Endothelial cell (in vitro differentiated cells): ENCODE data around the gene JAKMIP2. TPM values are rescaled to one million over a fixed set of nuclear protein-coding genes. Genes with fewer than 3 reads are reported as not detected.

Source experiments
- DNase-seq: peaks from one replicate; pipeline ENCODE4 v3.0.0; 2021; ENCODE audit warnings: low spot score
- H3K27ac Mint-ChIP-seq: one replicate; pipeline ENCODE4 v1.8.0; 2021; ENCODE audit warnings: mixed read lengths, inconsistent platforms; ENCODE audit not compliant: unreplicated experiment
- H3K27me3 Mint-ChIP-seq: one replicate; pipeline ENCODE4 v1.8.0; 2021; ENCODE audit warnings: mild to moderate bottlenecking, moderate library complexity, mixed read lengths, inconsistent platforms; ENCODE audit not compliant: unreplicated experiment
- H3K36me3 Mint-ChIP-seq: one replicate; pipeline ENCODE4 v1.8.0; 2021; ENCODE audit warnings: mild to moderate bottlenecking, low read depth, mixed read lengths, inconsistent platforms; ENCODE audit not compliant: unreplicated experiment
- H3K4me1 Mint-ChIP-seq: one replicate; pipeline ENCODE4 v1.8.0; 2021; ENCODE audit warnings: mild to moderate bottlenecking, mixed read lengths, inconsistent platforms; ENCODE audit not compliant: unreplicated experiment
- H3K4me3 Mint-ChIP-seq: one replicate; pipeline ENCODE4 v1.8.0; 2021; ENCODE audit warnings: mild to moderate bottlenecking, mixed read lengths, inconsistent platforms; ENCODE audit not compliant: unreplicated experiment
- H3K9me3 Mint-ChIP-seq: one replicate; pipeline ENCODE4 v1.8.0; 2021; ENCODE audit warnings: mixed read lengths, inconsistent platforms; ENCODE audit not compliant: unreplicated experiment
- total RNA-seq: library from RNA; stranded (reverse); fragmentation: NEBNext Ultra II Directional; extraction: Animal tissue kit (Norgen Biotek cat#: 25700); gene quantifications from one replicate; pipeline ENCODE4 v1.2.1, GENCODE V29; 2021; ENCODE audit not compliant: unreplicated experiment
- TF ChIP-seq, protein P1 (sequence below): fragments of 200-600 bp; sonication (generic); IDR thresholded peaks from one replicate; pipeline ENCODE4 v1.5.0; 2021; ENCODE audit warnings: antibody characterized with exemption; ENCODE audit not compliant: unreplicated experiment

The JAKMIP2 gene
- total RNA-seq, 1 donor from 2014 or later: 4.3 TPM

DNA sequence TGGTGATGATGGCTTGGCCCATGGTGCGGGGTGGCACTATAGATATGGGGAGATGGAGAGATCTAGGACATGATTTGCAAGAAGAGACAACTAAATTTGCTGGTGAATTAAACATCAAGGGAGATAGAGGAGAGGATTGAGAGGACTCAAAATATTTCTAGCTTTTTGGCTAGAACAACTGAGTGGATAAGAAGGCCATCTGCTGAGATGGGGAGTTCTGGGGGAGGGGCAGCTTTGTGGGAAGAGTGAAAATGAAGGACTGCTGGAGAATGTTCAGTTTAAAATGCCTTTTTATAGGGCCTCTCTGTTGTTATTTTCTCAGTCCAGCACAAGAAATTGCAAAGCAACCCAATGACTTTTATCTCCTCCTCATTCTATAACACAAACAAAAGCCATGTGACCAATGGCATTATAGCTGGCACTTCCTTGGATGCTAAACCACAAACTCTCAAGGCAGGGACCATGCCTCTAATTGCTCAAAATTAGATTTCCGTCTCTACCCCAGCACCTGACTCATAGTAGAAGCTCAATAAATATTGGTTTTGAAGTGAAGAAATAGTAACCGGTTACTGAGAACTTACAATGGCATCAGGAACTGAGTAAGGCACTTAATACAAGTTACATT, 29.8 kb downstream of the JAKMIP2 start:
- H3K36me3 Mint-ChIP-seq: no peaks in the 10 kb centered on the region
- no peaks in the 10 kb centered on the region for H3K9me3 Mint-ChIP-seq
- TF ChIP-seq, protein P1, sequence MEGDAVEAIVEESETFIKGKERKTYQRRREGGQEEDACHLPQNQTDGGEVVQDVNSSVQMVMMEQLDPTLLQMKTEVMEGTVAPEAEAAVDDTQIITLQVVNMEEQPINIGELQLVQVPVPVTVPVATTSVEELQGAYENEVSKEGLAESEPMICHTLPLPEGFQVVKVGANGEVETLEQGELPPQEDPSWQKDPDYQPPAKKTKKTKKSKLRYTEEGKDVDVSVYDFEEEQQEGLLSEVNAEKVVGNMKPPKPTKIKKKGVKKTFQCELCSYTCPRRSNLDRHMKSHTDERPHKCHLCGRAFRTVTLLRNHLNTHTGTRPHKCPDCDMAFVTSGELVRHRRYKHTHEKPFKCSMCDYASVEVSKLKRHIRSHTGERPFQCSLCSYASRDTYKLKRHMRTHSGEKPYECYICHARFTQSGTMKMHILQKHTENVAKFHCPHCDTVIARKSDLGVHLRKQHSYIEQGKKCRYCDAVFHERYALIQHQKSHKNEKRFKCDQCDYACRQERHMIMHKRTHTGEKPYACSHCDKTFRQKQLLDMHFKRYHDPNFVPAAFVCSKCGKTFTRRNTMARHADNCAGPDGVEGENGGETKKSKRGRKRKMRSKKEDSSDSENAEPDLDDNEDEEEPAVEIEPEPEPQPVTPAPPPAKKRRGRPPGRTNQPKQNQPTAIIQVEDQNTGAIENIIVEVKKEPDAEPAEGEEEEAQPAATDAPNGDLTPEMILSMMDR: no peak
- no peaks in the 10 kb centered on the region for H3K27me3 Mint-ChIP-seq
- peaks cover 7% of the 10 kb centered on the region for H3K4me1 Mint-ChIP-seq
- H3K27ac Mint-ChIP-seq: no peak overlapping the region
- H3K4me3 Mint-ChIP-seq: no peak overlapping the region
- DNase-seq: no peak

DNA sequence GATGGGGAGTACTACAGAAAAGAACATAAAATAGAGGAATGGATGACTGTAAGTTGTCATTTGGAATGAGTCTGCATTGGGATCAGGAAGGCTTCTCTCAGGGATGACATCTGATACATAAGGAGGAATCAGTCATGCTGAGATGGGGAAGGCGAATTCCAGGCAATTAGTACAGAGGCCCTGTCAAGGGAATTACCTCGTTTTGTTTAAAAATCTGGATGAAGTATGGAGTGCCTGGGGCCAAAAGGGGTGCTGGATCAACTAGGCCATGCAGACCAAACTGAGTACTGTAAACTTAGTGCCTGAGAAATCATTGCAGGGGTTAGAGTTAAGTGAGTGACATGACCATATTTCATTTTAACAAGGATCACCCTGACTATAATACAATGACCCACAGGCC, 30.5 kb downstream of the JAKMIP2 start:
- no peak overlapping the region for H3K4me3 Mint-ChIP-seq

DNA sequence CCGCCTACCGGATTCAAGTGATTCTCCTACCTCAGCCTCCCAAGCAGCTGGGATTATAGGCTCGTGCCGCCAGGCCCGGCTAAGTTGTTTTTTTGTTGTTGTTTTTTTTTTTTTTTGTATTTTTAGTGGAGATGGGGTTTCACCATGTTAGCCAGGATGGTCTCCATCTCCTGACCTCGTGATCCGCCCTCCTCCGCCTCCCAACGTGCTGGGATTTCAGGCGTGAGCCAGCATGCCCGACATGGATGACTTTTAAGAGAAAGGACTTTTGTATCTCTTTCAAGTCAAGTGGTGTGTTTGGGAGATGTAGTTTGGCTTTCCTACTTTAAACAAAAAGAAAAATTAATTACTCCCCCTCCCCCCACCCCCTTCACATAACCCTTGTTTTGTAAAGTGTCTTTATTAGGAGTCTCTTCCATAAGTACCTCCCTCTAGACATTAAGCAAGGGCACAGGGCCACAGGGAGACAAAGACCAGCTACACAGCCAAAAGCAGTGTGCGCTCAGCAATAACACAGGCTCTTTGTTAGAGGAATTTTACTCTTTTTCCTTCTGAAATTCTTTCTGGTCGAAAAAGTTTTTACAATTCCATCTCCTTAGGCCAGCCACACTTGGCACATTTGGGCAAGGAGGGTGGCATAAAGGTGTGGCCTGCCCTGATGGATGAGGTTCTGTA, 31.2 kb downstream of the JAKMIP2 start:
- Mint-ChIP-seq H3K9me3 (no peaks in the 10 kb centered on the region), H3K27me3 (no peaks in the 10 kb centered on the region), H3K4me3 (no peak overlapping the region), H3K36me3 (no peaks in the 10 kb centered on the region), H3K4me1 (peaks cover 12% of the 10 kb centered on the region), H3K27ac (no peak overlapping the region)
- DNase-seq: no peak
- TF ChIP-seq, protein P1: no peak

More for the DNA sequence above, 30.5 kb downstream of the JAKMIP2 start:
- H3K27me3 Mint-ChIP-seq: no peaks in the 10 kb centered on the region
- DNase-seq: no peak
- peaks cover 12% of the 10 kb centered on the region for H3K4me1 Mint-ChIP-seq
- no peaks in the 10 kb centered on the region for H3K9me3 Mint-ChIP-seq
- H3K36me3 Mint-ChIP-seq: no peaks in the 10 kb centered on the region
- no peak overlapping the region for H3K27ac Mint-ChIP-seq
- TF ChIP-seq, protein P1: no peak

DNA sequence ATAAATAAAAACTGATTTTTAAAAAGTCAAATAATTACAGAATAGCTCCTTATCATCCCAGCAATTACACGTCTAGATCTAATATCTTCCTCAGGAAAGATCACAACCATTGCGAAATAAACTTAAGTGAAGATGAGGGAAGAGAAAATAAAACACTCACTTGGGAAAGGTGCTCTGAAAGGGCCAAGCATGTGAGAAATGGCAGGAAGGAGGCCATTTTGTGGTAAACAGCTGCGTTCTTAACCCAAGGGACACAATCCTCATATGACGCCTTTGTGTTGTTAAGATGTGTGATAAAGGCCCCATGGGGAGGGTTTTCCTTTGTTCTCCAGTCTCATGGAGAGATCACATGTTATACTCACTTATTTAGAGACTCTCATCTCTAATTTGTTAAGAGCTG, 32.5 kb downstream of the JAKMIP2 start:
- Mint-ChIP-seq H3K36me3 (no peaks in the 10 kb centered on the region), H3K4me3 (no peak overlapping the region), H3K27me3 (no peaks in the 10 kb centered on the region), H3K9me3 (no peaks in the 10 kb centered on the region), H3K4me1 (peaks cover 12% of the 10 kb centered on the region), H3K27ac (no peak overlapping the region)
- no peak for DNase-seq
- TF ChIP-seq, protein P1: no peak

DNA sequence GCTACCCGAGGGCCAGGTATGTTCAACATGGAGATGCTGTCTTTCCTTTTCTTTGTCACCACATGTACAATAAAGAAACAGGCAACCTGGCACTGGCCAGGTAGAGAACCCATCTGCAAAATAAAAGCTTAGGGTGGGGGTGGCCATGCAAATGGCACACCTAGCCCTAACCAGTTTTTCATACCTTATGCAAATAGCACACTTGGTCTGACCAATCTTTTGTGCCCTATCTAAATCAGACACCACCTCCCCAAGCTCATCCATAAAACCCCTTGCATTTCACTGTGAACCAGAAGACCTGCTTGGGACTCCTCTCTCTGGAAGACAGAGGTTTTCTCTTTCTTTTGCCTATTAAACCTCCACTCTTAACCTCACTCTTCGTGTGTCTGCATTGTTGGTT, 33.9 kb downstream of the JAKMIP2 start:
- H3K9me3 Mint-ChIP-seq: no peaks in the 10 kb centered on the region
- no peak overlapping the region for H3K27ac Mint-ChIP-seq
- peaks cover 12% of the 10 kb centered on the region for H3K4me1 Mint-ChIP-seq
- H3K27me3 Mint-ChIP-seq: no peaks in the 10 kb centered on the region
- no peak overlapping the region for H3K4me3 Mint-ChIP-seq
- no peak for DNase-seq
- no peaks in the 10 kb centered on the region for H3K36me3 Mint-ChIP-seq
- TF ChIP-seq, protein P1: no peak
